GM10266 (cell line): ENCODE results near the gene SOBP.
A peak's percentile ranks its signal among the peaks of the same experiment; 100 is the strongest.

Experiments
- DNase-seq: peaks from one replicate; pipeline ENCODE4 v3.0.0; 2012; ENCODE audit errors: extremely low spot score
- CTCF ChIP-seq: IDR thresholded peaks from 2 replicates; pipeline ENCODE4 v1.5.1; 2012; ENCODE audit warnings: mild to moderate bottlenecking, low read depth; ENCODE audit not compliant: control insufficient read depth, insufficient read depth; ENCODE audit errors: missing control alignments

Gene SOBP

GRCh38 chr6:107668743-107669474, 179.0 kb downstream of the SOBP start:
- DNase-seq: peak; percentile 74
- TF ChIP-seq CTCF: no peak

- no peak for TF ChIP-seq CTCF
- DNase-seq: peak; percentile 20
These were observed 180.9 kb downstream of the SOBP start for GRCh38 chr6:107670792-107671199.

GRCh38 chr6:107673076-107673494, 183.2 kb downstream of the SOBP start:
- TF ChIP-seq CTCF: no peak

GRCh38 chr6:107674995-107675738, 185.2 kb downstream of the SOBP start:
- TF ChIP-seq CTCF: peak; percentile 92
- peak; percentile 82 for DNase-seq

More at GRCh38 chr6:107673076-107673494, 183.2 kb downstream of the SOBP start:
- no peak for DNase-seq

GRCh38 chr6:107676042-107676441, 186.1 kb downstream of the SOBP start:
- no peak for TF ChIP-seq CTCF
- DNase-seq: no peak

- TF ChIP-seq CTCF: no peak
- no peak for DNase-seq
These were observed 187.5 kb downstream of the SOBP start for GRCh38 chr6:107677399-107677798.

- TF ChIP-seq CTCF: no peak
- DNase-seq: no peak
These were observed 189.5 kb downstream of the SOBP start for GRCh38 chr6:107679457-107679856.
